HG02642 (cell line): ENCODE results near the gene SAMD3.
A peak's percentile ranks its signal among the peaks of the same experiment; 100 is the strongest.
"Not testable (repeated sequence)": the region's sequence is repeated elsewhere in the genome, so short reads cannot be mapped to it uniquely, and the experiment has no call there.

Experiments
- ATAC-seq: cut with Tn5 transposase; IDR thresholded peaks from one replicate; pipeline ENCODE4 v1.9.1; 2021; ENCODE audit warnings: mild to moderate bottlenecking; ENCODE audit not compliant: unreplicated experiment, poor library complexity

The SAMD3 gene

GRCh38 chr6:130143709-130144108, 79.0 kb downstream of the SAMD3 start:
- no peak for ATAC-seq

GRCh38 chr6:130140084-130140483, 82.7 kb downstream of the SAMD3 start:
- no peak for ATAC-seq

DNA sequence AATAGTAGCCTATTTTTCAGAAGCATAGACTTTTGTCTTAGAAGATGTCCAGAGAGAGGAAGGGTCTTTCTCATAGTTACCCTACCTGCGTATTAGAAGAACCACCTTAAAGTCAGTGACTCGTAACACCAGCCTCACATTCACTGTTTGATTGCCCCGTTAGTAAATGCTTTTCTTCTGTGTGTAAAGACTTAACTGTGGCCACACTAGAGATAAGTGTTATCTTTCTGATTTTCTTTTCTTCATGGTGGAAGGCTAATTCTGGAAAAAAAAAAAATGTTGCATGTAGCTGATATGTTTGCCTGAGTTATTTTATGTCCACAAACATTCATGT, 83.9 kb downstream of the SAMD3 start:
- ATAC-seq = peak; percentile 23

DNA sequence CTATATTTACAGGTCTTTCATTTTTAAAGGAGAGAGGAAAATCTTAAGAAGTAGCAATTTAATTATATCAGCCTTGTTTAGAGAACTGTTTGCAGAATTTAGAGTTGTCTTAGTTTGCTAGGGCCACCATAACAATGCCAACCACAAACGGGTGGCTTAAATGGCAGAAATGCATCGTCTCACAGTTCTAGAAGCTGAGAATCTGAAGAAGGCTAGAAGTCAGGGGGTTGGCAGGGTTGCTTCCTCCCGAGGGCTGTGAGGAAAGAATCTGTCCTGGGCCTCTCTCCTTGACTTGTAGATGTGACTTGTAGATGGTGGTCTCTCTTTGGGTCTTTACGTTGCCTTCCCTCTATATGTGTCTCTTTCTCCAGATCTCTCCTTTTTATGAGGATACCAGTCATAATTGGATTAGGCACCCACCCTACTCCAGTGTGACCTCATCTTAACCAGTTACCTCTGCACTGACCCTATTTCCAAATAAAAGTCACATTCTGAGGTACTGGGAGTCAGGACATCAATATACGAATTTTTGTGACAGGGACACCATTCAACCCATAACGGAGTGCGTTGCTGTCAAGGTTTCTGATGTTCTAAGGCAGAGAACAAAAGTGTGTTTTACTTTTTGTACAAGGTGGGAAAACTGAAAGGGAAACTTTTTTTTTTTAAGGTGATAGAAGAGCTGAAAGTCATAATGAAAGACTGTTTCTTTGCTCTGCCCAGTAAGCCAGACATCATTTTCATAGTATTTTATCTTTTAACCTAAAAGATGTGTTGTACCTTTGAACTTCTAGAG, 84.4 kb downstream of the SAMD3 start:
- peak; percentile 64 for ATAC-seq

DNA sequence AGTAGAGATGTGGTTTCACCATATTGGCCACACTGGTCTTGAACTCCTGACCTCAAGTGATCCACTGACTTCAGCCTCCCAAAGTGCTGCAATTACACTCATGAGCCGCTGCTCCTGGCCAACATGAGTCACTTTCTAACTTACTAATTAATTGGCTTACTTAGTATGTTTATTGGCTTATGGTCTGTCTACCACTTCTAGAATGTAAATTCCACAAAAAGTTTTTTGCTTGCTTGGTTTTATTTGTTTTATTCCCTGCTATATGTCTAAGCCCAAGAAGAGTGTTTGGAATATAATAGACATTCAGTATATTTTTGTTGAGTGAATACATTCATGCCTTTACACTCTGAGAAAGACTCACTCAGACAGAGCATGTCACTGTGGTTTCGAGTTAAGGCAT, 86.0 kb downstream of the SAMD3 start:
- ATAC-seq = no peak

GRCh38 chr6:130134582-130134981, 88.2 kb downstream of the SAMD3 start:
- no peak for ATAC-seq

DNA sequence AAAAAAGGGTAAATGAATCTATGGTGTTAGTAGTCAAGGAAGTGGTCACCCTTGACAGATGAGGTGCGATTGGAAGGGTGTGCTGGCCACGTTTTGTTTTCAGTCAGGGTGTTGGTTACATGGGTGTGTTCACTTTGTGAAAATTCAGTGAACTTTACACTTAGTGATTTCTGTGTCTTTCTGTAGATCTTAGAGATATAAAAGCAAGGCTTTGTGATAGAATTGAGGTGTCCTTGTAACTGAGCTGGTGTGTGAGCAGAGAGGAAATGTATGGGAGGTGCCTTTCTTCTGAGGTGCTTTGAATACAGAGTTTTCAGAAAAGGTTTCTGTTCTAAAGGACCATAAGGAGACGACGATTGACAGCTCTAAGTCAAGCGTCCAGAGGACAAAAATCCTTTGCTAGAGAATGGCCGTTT, 90.5 kb downstream of the SAMD3 start:
- peak; percentile 61 for ATAC-seq

DNA sequence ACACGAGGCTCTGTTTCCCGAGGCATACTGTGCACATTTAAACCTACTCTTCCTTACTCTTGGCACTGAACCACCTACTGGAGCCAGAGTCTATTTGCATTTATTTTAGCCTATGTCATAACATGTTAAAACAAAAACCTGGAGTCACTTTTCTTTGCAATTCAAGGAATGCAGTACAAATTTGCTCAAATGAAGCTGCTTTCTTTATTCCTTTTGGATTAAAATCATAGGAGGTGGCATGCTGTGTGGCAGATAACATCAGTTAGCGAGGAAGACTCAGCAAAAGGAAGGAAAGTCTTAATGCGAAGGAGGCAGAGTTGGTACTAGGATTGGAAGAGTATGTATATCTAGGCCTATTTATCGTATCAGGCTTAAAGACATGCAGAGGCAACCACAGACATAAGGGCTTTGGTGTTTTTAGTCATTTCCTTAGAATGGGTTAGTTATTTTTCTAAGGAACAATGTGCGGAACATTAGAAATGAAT, 92.9 kb downstream of the SAMD3 start:
- no peak for ATAC-seq

- no peak for ATAC-seq
Measured at GRCh38 chr6:130128326-130128725, 94.4 kb downstream of the SAMD3 start.

DNA sequence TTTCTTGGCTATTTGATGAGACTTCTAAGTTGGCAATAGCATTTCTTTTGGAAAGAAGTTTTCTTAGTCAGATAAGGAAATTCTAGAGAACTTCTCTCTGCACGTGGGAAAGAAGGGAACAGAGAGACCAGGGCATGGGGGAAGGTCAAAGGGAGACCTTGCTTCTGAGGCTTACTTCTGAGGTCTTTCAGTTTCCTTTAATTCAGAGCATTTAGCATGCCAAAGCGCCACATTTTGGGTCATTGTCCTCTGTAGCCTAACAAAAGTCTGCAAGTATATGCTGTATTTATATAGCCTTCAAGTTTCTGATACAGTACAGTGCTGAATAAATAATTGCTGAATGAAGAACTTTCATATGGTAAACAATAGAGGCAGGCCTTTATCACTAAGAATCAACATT, 95.6 kb downstream of the SAMD3 start:
- ATAC-seq = no peak

DNA sequence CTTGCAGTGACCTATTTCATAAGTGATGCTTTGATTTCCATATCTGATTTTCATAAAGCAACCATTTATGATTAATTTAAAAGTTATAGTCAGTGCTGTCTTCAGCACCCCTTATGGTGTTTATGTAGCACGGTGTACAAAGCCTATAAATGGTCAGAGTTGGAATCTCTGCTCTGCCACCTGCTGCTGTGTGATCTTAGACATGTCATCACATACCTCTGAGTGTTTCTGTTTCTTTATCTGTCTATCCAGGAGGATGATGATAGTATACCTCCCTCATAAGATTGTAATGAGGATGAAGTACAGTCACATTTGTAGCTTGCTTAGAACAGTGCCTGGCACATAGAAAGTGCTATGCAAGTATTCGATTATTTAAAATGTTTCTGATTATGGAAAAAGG, 100.5 kb downstream of the SAMD3 start:
- no peak for ATAC-seq

DNA sequence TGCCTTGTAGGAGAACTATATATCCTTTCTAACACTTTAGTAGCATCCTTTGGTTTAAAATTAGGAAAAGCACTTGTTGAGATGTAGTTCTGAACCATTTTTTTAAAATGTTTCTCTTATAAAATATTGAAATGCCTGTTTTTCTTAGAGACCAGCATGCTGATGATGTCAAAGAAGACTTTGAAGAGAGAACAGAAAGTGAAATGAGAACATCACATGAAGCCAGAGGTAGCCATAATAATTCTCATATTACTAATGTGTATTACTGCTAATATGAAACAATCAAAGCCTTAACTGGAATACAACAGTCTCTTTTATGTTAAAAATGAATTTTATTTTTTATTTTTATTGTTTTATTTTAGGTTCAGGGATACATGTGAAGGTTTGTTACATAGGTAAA, 102.0 kb downstream of the SAMD3 start:
- no peak for ATAC-seq

DNA sequence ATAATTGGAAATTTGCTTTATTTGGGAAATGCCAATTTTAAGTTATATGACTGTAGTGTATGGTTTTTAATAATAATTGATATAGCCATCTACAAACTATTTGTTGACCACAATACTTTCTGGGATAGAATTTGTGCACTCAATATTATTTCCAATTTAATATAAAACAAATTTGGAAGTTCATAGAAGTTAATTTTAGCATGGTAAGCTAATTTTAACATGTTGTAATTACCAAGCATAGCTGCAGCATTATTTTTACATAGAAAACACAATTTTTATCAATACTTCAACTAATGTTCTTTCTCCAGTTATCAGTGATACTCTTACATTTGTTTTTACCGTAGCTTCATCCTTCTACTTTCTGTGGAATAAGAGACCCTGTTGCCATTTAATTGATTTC, 103.5 kb downstream of the SAMD3 start:
- no peak for ATAC-seq

DNA sequence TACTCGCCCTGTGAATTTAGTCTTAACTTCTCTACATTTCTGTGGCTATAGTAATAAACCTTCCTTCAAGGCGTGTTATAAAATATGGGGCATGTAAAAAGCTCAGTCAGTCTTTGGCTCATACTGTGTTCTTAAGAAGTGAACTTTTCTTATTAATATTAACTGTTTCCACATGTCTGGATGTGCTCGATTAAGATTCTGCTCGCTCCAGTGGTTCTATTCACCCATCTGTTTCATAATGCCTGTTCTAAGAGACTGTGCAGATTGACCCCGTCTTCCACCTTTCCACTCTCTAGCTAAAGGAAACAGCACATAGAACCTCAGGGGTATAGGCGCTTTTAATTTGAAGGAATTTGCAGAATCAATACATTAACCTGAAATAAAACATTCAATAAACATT, 104.5 kb downstream of the SAMD3 start:
- ATAC-seq = peak; percentile 30

- not testable (repeated sequence) for ATAC-seq
Measured at GRCh38 chr6:130117187-130117701, 105.5 kb downstream of the SAMD3 start.

DNA sequence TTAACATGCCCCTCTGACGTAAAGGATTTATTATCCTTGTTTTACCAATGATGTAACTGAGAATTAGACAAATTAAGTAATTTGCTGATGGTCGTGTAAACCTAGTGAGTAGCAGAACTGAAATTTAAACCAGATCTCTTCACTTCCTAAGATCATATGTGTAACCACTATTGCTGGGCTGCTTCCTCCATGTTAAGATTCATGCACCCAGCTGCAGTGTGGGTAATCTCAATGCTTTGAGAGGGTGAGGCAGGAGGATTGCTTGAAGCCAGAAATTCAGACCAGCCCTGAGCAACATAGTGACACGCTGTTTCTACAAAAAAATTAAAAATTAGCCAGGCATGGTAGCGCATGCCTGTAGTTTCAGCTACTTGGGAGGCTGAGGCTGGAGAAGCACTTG, 106.5 kb downstream of the SAMD3 start:
- ATAC-seq = peak; percentile 53

GRCh38 chr6:130115036-130115435, 107.7 kb downstream of the SAMD3 start:
- peak; percentile 93 for ATAC-seq

GRCh38 chr6:130113201-130113710, 109.5 kb downstream of the SAMD3 start:
- no peak for ATAC-seq

- ATAC-seq = no peak
Measured at GRCh38 chr6:130111031-130111430, 111.7 kb downstream of the SAMD3 start.

DNA sequence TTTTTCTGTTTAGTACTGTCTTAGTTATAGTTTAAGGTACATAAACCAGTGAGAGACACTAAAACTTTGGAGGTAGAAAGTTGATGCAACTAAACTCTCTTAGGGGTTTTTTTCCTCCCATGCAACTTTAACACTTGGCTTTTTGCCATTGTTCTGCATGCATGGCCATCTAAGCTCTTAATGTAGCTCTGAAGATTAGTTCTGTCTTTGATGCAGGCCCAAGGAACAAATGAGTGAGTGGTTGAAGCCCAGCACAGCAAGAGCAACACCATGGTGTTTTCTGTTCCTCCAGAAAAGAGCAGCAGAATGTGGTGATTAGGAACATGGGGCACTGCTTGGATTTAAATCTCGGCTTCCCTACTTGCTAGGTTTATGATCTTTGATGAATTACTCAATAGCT, 115.0 kb downstream of the SAMD3 start:
- no peak for ATAC-seq

GRCh38 chr6:130105996-130106704, 116.6 kb downstream of the SAMD3 start:
- peak; percentile 81 for ATAC-seq
